H1 (cell line): Measurements from ENCODE around the gene CLCN5. TPM values are rescaled to one million over a fixed set of nuclear protein-coding genes. Genes with fewer than 3 reads are reported as not detected.

Experiments used
- CTCF ChIA-PET: fragments of 300-600 bp; sonication (Branson Sonifier 250); formaldehyde crosslinking; loops from one replicate; lab custom pipeline; 2021; ENCODE audit not compliant: partially characterized antibody; lab: Charles Lee
- POLR2A ChIA-PET: fragments of 300-600 bp; sonication (Branson Sonifier 250); formaldehyde crosslinking; loops from one replicate; lab custom pipeline; 2021; ENCODE audit warnings: inconsistent platforms; ENCODE audit not compliant: partially characterized antibody; lab: Charles Lee
- DNase-seq, 2 experiments: peaks; one replicate each; pipeline versions ENCODE4 v3.0.0 to v3.0.0-alpha.2; 2010 to 2022; ENCODE audit warnings: low spot score in 2 of 2, low read depth in 1 of 2, mixed read lengths in 1 of 2
- FAIRE-seq: peaks from 2 replicates; lab custom pipeline; 2011; peaks lifted over from hg19 to GRCh38; lab: Jason Lieb, UNC
- H2AFZ ChIP-seq: 2 replicates; pipeline ENCODE4 v1.8.1; 2012; ENCODE audit warnings: low read length, inconsistent platforms
- H2AK5ac ChIP-seq: 2 replicates; pipeline ENCODE4 v1.6.1; 2013; ENCODE audit warnings: low read depth, low read length
- H2BK120ac ChIP-seq: replicated peaks from 2 replicates; pipeline ENCODE3; 2013; ENCODE audit warnings: low read depth, low read length, inconsistent platforms
- H2BK12ac ChIP-seq: 2 replicates; pipeline ENCODE4 v1.6.1; 2013; ENCODE audit warnings: low read depth, low read length
- H2BK15ac ChIP-seq: 2 replicates; pipeline ENCODE4 v1.6.1; 2013; ENCODE audit warnings: low read length
- H2BK20ac ChIP-seq: 2 replicates; pipeline ENCODE4 v1.6.1; 2013; ENCODE audit warnings: low read length
- H2BK5ac ChIP-seq: 2 replicates; pipeline ENCODE4 v1.6.1; 2013; ENCODE audit warnings: low read depth, low read length
- H3K14ac ChIP-seq: 2 replicates; pipeline ENCODE4 v1.6.1; 2013; ENCODE audit warnings: inconsistent platforms; ENCODE audit not compliant: insufficient read length
- H3K18ac ChIP-seq: 2 replicates; pipeline ENCODE4 v1.6.1; 2013; ENCODE audit warnings: low read length; ENCODE audit errors: extremely low read depth
- H3K23ac ChIP-seq: 2 replicates; pipeline ENCODE4 v1.6.1; 2013; ENCODE audit warnings: inconsistent platforms; ENCODE audit not compliant: insufficient read length
- H3K23me2 ChIP-seq: 2 replicates; pipeline ENCODE4 v1.6.1; 2013; ENCODE audit warnings: low read depth, low read length
- H3K27ac ChIP-seq: 2 replicates; pipeline ENCODE4 v1.6.1; 2011; ENCODE audit warnings: low read depth, low read length, inconsistent platforms
- H3K27me3 ChIP-seq, 4 experiments: replicated peaks in 1 of 4; 1 replicate in 1 of 4; 2 replicates in 3 of 4; pipeline versions ENCODE4 v1.6.1 to v1.8.1; 2011 to 2013; ENCODE audit warnings: low read length in 3 of 4, mild to moderate bottlenecking in 3 of 4, inconsistent platforms in 2 of 4, mixed read lengths in 2 of 4, moderate library complexity in 1 of 4; ENCODE audit not compliant: control insufficient read depth in 3 of 4, insufficient read depth in 3 of 4; ENCODE audit errors: extremely low read depth in 1 of 4
- H3K36me3 ChIP-seq, 4 experiments: 2 replicates each; pipeline versions ENCODE4 v1.6.1 to v1.8.1; 2011 to 2013; ENCODE audit warnings: mild to moderate bottlenecking in 4 of 4, low read length in 3 of 4, moderate library complexity in 2 of 4, control low read depth in 1 of 4, inconsistent platforms in 1 of 4; ENCODE audit not compliant: insufficient read depth in 4 of 4, control insufficient read depth in 2 of 4
- H3K4ac ChIP-seq: replicated peaks from 2 replicates; pipeline ENCODE3; 2013; ENCODE audit warnings: low read length, low read depth, mixed read lengths, inconsistent platforms; ENCODE audit not compliant: insufficient read length
- H3K4me1 ChIP-seq, 4 experiments: replicated peaks in 1 of 4; 1 replicate in 1 of 4; 2 replicates in 3 of 4; pipeline versions ENCODE4 v1.6.1 to v1.8.1; 2011 to 2013; ENCODE audit warnings: low read length in 3 of 4, inconsistent platforms in 2 of 4, mixed read lengths in 1 of 4; ENCODE audit not compliant: insufficient read depth in 4 of 4, control insufficient read depth in 3 of 4
- H3K4me2 ChIP-seq, 2 experiments: 2 replicates each; pipeline versions ENCODE4 v1.6.1 to v1.8.1; 2011 to 2013; ENCODE audit warnings: low read depth in 2 of 2, low read length in 2 of 2, control low read depth in 1 of 2, inconsistent platforms in 1 of 2, mild to moderate bottlenecking in 1 of 2; ENCODE audit not compliant: insufficient read depth in 1 of 2
- H3K4me3 ChIP-seq, 4 experiments: fragments of 200-600, 300-600 bp in 1 of 4; sonication (generic), shearing (Covaris generic), sonication (Bioruptor Twin) in 1 of 4; 2 replicates each; pipeline versions ENCODE4 v1.5.1 to v1.8.1; 2011 to 2016; ENCODE audit warnings: low read length in 4 of 4, low read depth in 3 of 4, control low read depth in 2 of 4, inconsistent platforms in 2 of 4, mild to moderate bottlenecking in 2 of 4, mixed read lengths in 1 of 4, moderate library complexity in 1 of 4; ENCODE audit not compliant: insufficient read depth in 2 of 4; ENCODE audit errors: extremely low read depth in 1 of 4
- H3K56ac ChIP-seq: replicated peaks from 2 replicates; pipeline ENCODE3; 2013; ENCODE audit warnings: low read depth, mild to moderate bottlenecking, mixed read lengths, low read length, inconsistent platforms; ENCODE audit not compliant: insufficient read length
- H3K79me1 ChIP-seq: 2 replicates; pipeline ENCODE4 v1.6.1; 2013; ENCODE audit warnings: low read depth, low read length, control low read depth
- H3K79me2 ChIP-seq, 2 experiments: 2 replicates each; pipeline versions ENCODE4 v1.6.1 to v1.8.1; 2012 to 2013; ENCODE audit warnings: low read length in 2 of 2, mild to moderate bottlenecking in 2 of 2, inconsistent platforms in 1 of 2; ENCODE audit not compliant: insufficient read depth in 2 of 2, control insufficient read depth in 1 of 2
- H3K9ac ChIP-seq, 4 experiments: replicated peaks in 1 of 4; 1 replicate in 1 of 4; 2 replicates in 3 of 4; pipeline versions ENCODE4 v1.6.1 to v1.8.1; 2011 to 2013; ENCODE audit warnings: low read depth in 3 of 4, low read length in 3 of 4, control low read depth in 2 of 4, mild to moderate bottlenecking in 2 of 4, moderate library complexity in 2 of 4, inconsistent platforms in 1 of 4; ENCODE audit errors: extremely low read depth in 1 of 4
- H3K9me3 ChIP-seq, 2 experiments: 2 replicates each; pipeline versions ENCODE4 v1.6.1 to v1.8.1; 2012 to 2013; ENCODE audit warnings: mild to moderate bottlenecking in 2 of 2, moderate library complexity in 2 of 2, control low read depth in 1 of 2, inconsistent platforms in 1 of 2, low read depth in 1 of 2, low read length in 1 of 2, mixed read lengths in 1 of 2; ENCODE audit not compliant: insufficient read depth in 2 of 2
- H4K20me1 ChIP-seq, 2 experiments: replicated peaks in 1 of 2; 2 replicates each; pipeline versions ENCODE3 to v1.8.1; 2011 to 2013; ENCODE audit warnings: inconsistent platforms in 2 of 2, low read length in 2 of 2, mild to moderate bottlenecking in 1 of 2; ENCODE audit not compliant: insufficient read depth in 2 of 2, control insufficient read depth in 1 of 2
- H4K5ac ChIP-seq: 2 replicates; pipeline ENCODE4 v1.6.1; 2013; ENCODE audit warnings: low read length, low read depth, mixed read lengths, inconsistent platforms; ENCODE audit not compliant: insufficient read length
- H4K8ac ChIP-seq: 2 replicates; pipeline ENCODE4 v1.8.0; 2013; ENCODE audit warnings: mild to moderate bottlenecking, moderate library complexity, low read length, inconsistent platforms; ENCODE audit not compliant: insufficient read depth; ENCODE audit errors: extremely low read depth
- H4K91ac ChIP-seq: replicated peaks from 2 replicates; pipeline ENCODE3; 2013; ENCODE audit warnings: low read length, mixed read lengths, inconsistent platforms; ENCODE audit not compliant: insufficient read length
- ASH2L ChIP-seq: fragments of 200-600, 300-600 bp; sonication (generic); IDR thresholded peaks from one replicate; pipeline ENCODE4 v1.7.1; 2017; ENCODE audit warnings: low read length
- BRCA1 ChIP-seq: IDR thresholded peaks from 2 replicates; pipeline ENCODE4 v1.6.1; 2012; ENCODE audit warnings: low read depth, low read length, improper control_type of control experiment
- CBX5 ChIP-seq: fragments of 300-800, 300-1000 bp; sonication (generic); IDR thresholded peaks from 2 replicates; pipeline ENCODE4 v1.7.1; 2016; ENCODE audit warnings: antibody characterized with exemption, low read length, low read depth
- CREB1 ChIP-seq: IDR thresholded peaks from 2 replicates; pipeline ENCODE4 v1.6.1; 2012; ENCODE audit warnings: inconsistent platforms
- JUND ChIP-seq: IDR thresholded peaks from 2 replicates; pipeline ENCODE4 v1.6.1; 2011; ENCODE audit warnings: mild to moderate bottlenecking, improper control_type of control experiment, low read length
- KDM4A ChIP-seq: IDR thresholded peaks from one replicate; pipeline ENCODE4 v1.7.1; 2012; ENCODE audit warnings: low read depth, mild to moderate bottlenecking, moderate library complexity, low read length, inconsistent platforms; ENCODE audit not compliant: severe bottlenecking
- NANOG ChIP-seq: IDR thresholded peaks from 2 replicates; pipeline ENCODE4 v1.6.1; 2011; ENCODE audit warnings: low read length, low read depth, mild to moderate bottlenecking, inconsistent platforms; ENCODE audit not compliant: insufficient read depth, poor library complexity, severe bottlenecking
- RAD21 ChIP-seq, 2 experiments: IDR thresholded peaks in 1 of 2; conservative IDR thresholded peaks in 1 of 2; 2 replicates each; pipeline ENCODE4 v1.6.1; 2011; ENCODE audit warnings: low read depth in 2 of 2, low read length in 2 of 2, improper control_type of control experiment in 1 of 2, inconsistent platforms in 1 of 2, mild to moderate bottlenecking in 1 of 2, moderate library complexity in 1 of 2
- RXRA ChIP-seq: IDR thresholded peaks from 2 replicates; pipeline ENCODE4 v1.6.1; 2011; ENCODE audit warnings: low read depth, mild to moderate bottlenecking, low read length, moderate library complexity; ENCODE audit not compliant: insufficient read depth
- SIN3A ChIP-seq, 2 experiments: IDR thresholded peaks in 1 of 2; conservative IDR thresholded peaks in 1 of 2; 2 replicates each; pipeline ENCODE4 v1.6.1; 2011 to 2012; ENCODE audit warnings: low read length in 2 of 2, improper control_type of control experiment in 1 of 2, low read depth in 1 of 2, mild to moderate bottlenecking in 1 of 2
- SP1 ChIP-seq: IDR thresholded peaks from 2 replicates; pipeline ENCODE4 v1.6.1; 2011; ENCODE audit warnings: low read depth, low read length
- WGBS, 2 experiments: shearing (Covaris generic) in 1 of 2; methylation state at CpG; one replicate each; pipeline versions ENCODE4 v1.1.6 to v1.1.7; 2013 to 2015; ENCODE audit warnings: low lambda C conversion rate in 2 of 2, mixed read lengths in 2 of 2, inconsistent platforms in 1 of 2, low coverage in 1 of 2, missing lambda C conversion rate in 1 of 2; ENCODE audit not compliant: insufficient replicate concordance in 2 of 2, insufficient coverage in 1 of 2, insufficient read length in 1 of 2; ENCODE audit errors: extremely low coverage in 1 of 2, missing lambda C conversion rate in 1 of 2; 5-methylcytosine and 5-hydroxymethylcytosine counted together
- polyA plus RNA-seq, 7 experiments: library from polyadenylated mRNA; depleted of rRNA in 3 of 7; stranded (reverse) in 5 of 7; unstranded in 2 of 7; fragments of >200 nt in 5 of 7; fragments of 200-250 nt in 2 of 7; gene quantifications; 1 replicate in 5 of 7; 2 replicates in 1 of 7; 4 replicates in 1 of 7; pipeline versions ENCODE4 v1.2.1 to v1.2.3, GENCODE V29; 2011 to 2013; ENCODE audit warnings: missing spikeins in 2 of 7, mixed read lengths in 2 of 7
- total RNA-seq: library from RNA; stranded (reverse); fragmentation: NEBNext Ultra II Directional; extraction: Animal tissue kit (Norgen Biotek cat#: 25700); gene quantifications from 2 replicates; pipeline ENCODE4 v1.2.1, GENCODE V29; 2021

The CLCN5 gene
- total and polyA plus RNA-seq, 2 of the 8 experiments (the other 6 are each of a cell fraction or from before 2014, with no cell fraction given) = 4.2 to 9.7 TPM

DNA sequence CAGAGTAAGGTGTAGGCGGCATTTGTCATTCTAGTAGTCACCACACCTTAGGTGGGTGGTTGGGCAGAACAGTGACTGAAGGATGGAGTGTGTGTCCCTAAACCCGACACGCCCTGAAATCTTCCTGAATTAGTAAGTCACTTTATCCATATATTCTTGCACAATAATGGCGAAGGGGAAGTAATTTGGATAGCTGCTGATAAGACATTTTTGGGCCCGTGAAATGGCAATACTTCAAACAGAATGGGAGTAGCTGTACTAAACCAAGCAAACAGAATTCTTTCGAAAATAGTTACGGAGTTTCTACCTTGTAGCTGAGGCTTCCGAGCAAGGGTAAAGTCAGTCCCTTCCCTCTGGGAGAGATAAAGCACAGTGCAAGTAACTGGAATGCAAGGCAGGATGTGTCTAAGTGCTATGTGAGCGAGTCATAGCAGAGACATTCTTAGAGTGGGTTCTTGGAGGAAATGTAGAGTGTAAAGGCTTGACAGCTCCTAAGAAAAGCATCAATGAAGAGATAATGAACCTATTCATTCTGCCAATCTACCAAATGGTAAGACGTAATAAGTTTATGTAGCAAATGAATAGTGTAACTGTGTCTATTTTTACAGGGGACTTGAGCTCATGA, 72.8 kb downstream of the CLCN5 start:
- H3K56ac ChIP-seq = no peak overlapping the region
- no peak overlapping the region for H2BK20ac ChIP-seq
- no peak overlapping the region for H3K4me3 ChIP-seq
- H3K18ac ChIP-seq = no peak overlapping the region
- no peak for FAIRE-seq
- H3K23ac ChIP-seq = no peak overlapping the region
- H3K36me3 ChIP-seq = no peaks in the 10 kb centered on the region
- no peak overlapping the region for H2AFZ ChIP-seq
- no peak overlapping the region for H3K4ac ChIP-seq
- H4K8ac ChIP-seq = no peak overlapping the region
- H3K79me2 ChIP-seq = no peaks in the 10 kb centered on the region
- no peaks in the 10 kb centered on the region for H3K9me3 ChIP-seq
- no peak overlapping the region for H2BK5ac ChIP-seq
- no peak overlapping the region for H2AK5ac ChIP-seq
- H3K14ac ChIP-seq = no peak overlapping the region
- no peak overlapping the region for H4K5ac ChIP-seq
- WGBS, 2 experiments = 82% methylated on average over 10 of the region's 10 CpGs; no CpG with 5 or more reads in 1 of the 2 experiments
- no peaks in the 10 kb centered on the region for H4K20me1 ChIP-seq
- H3K9ac ChIP-seq = no peak overlapping the region
- no peaks in the 10 kb centered on the region for H3K4me1 ChIP-seq
- H3K27me3 ChIP-seq = no peaks in the 10 kb centered on the region
- no peak overlapping the region for H2BK15ac ChIP-seq
- ChIA-PET CTCF (interaction anchor here (0.5 to 1.8 kb wide), 5 partner anchors 9 to 806 kb away, joined by 3 read pairs; no protein-coding TSS in a partner anchor), POLR2A (no interaction called here)
- H2BK120ac ChIP-seq = no peak overlapping the region
- H3K79me1 ChIP-seq = no peaks in the 10 kb centered on the region
- DNase-seq = no peak
- no peak overlapping the region for H3K27ac ChIP-seq
- no peak overlapping the region for H2BK12ac ChIP-seq
- H3K4me2 ChIP-seq = no peak overlapping the region
- H3K23me2 ChIP-seq = no peaks in the 10 kb centered on the region
- TF ChIP-seq CBX5 = no peak
- no peak for TF ChIP-seq RAD21 (IDR thresholded peaks at IDR 0.05 in 1 of 2, conservative IDR thresholded peaks at IDR 0.05 in 1 of 2; ENCODE audit: low read depth in 2 of 2, low read length in 2 of 2)
- TF ChIP-seq ASH2L = no peak
- no peak for TF ChIP-seq KDM4A
- TF ChIP-seq SP1 = no peak
- no peak for TF ChIP-seq RXRA
- no peak for TF ChIP-seq NANOG
- TF ChIP-seq JUND = no peak
- no peak for TF ChIP-seq SIN3A (conservative IDR thresholded peaks at IDR 0.05 in 1 of 2, IDR thresholded peaks at IDR 0.05 in 1 of 2; ENCODE audit: low read depth in 1 of 2, low read length in 2 of 2)
- no peak for TF ChIP-seq CREB1
- no peak for TF ChIP-seq BRCA1
- H4K91ac ChIP-seq = no peak overlapping the region
